Activated CD8-positive, alpha-beta memory T cell treated with anti-CD3 and anti-CD28 coated beads, Interleukin-2, amount 50 U/mL, for 4 hours (primary cell): ENCODE results near the gene SSH2.

Experiments
- DNase-seq: peaks from one replicate; pipeline ENCODE4 v3.0.0-alpha.2; 2020

The SSH2 gene

GRCh38 chr17:29776026-29776425 is 154.0 kb downstream of the SSH2 start:
- no peak for DNase-seq

- DNase-seq: no peak
Observed at GRCh38 chr17:29772981-29773380, 157.0 kb downstream of the SSH2 start.

GRCh38 chr17:29771546-29771945 is 158.5 kb downstream of the SSH2 start:
- DNase-seq: no peak

GRCh38 chr17:29769225-29769624 is 160.8 kb downstream of the SSH2 start:
- no peak for DNase-seq

GRCh38 chr17:29766796-29767327 is 163.2 kb downstream of the SSH2 start:
- no peak for DNase-seq

- no peak for DNase-seq
Observed at GRCh38 chr17:29764748-29765147, 165.3 kb downstream of the SSH2 start.

GRCh38 chr17:29764217-29764616 is 165.8 kb downstream of the SSH2 start:
- DNase-seq: no peak

- DNase-seq: no peak
Observed at GRCh38 chr17:29763273-29763672, 166.8 kb downstream of the SSH2 start.

GRCh38 chr17:29761040-29761761 is 168.8 kb downstream of the SSH2 start:
- DNase-seq: peak; percentile 91

- peak; percentile 49 for DNase-seq
Observed at GRCh38 chr17:29760279-29761039, 169.6 kb downstream of the SSH2 start.

- DNase-seq: no peak
Observed at GRCh38 chr17:29758255-29758654, 171.8 kb downstream of the SSH2 start.

GRCh38 chr17:29757788-29758187 is 172.2 kb downstream of the SSH2 start:
- no peak for DNase-seq

- no peak for DNase-seq
Observed at GRCh38 chr17:29753845-29754439, 176.1 kb downstream of the SSH2 start.

- no peak for DNase-seq
Observed at GRCh38 chr17:29749045-29749825, 180.8 kb downstream of the SSH2 start.

- DNase-seq: no peak
Observed at GRCh38 chr17:29748400-29748799, 181.6 kb downstream of the SSH2 start.

- DNase-seq: no peak
Observed at GRCh38 chr17:29747660-29748059, 182.4 kb downstream of the SSH2 start.

- DNase-seq: no peak
Observed at GRCh38 chr17:29746669-29747068, 183.4 kb downstream of the SSH2 start.

GRCh38 chr17:29744121-29744520 is 185.9 kb downstream of the SSH2 start:
- DNase-seq: no peak

GRCh38 chr17:29742210-29742513 is 187.9 kb downstream of the SSH2 start:
- no peak for DNase-seq

- DNase-seq: no peak
Observed at GRCh38 chr17:29740017-29740416, 190.0 kb downstream of the SSH2 start.

GRCh38 chr17:29734640-29735039 is 195.4 kb downstream of the SSH2 start:
- DNase-seq: no peak

GRCh38 chr17:29733166-29733565 is 196.9 kb downstream of the SSH2 start:
- DNase-seq: no peak

GRCh38 chr17:29732613-29733012 is 197.4 kb downstream of the SSH2 start:
- no peak for DNase-seq
